HG03108 (cell line): ENCODE results near the gene MAB21L2.

Source experiments
- ATAC-seq: cut with Tn5 transposase; IDR thresholded peaks from one replicate; pipeline ENCODE4 v1.9.1; 2021; ENCODE audit warnings: moderate library complexity; ENCODE audit not compliant: unreplicated experiment

Gene MAB21L2

DNA sequence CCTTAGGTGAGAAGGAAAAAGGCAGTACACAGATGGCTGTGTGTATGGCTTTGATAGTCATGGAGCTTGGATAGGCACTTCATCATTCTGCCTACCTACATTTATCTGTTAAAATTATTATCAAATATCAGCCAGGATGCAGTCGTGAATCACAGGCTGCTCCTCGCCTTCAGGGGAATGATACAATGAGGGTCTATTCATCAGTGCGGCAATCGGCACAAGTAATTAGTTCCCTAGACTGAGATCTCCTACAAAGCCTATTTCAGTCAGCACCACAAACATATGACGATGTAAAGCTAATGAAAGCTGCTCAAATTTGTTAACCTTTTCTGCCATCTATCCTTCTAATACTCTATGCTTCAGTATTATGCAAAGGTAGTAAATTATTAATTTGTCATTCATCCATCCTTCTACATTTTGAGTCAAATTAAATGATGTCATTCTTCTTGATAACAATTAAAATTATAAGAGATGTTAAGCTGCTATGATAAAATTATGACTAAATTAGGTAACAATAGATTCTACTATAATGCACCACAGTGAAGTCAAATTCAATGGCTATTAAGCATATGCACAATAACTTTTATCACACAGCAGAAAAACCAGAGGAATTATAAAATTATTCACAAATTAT, 19.0 kb downstream of the MAB21L2 start:
- no peak for ATAC-seq

DNA sequence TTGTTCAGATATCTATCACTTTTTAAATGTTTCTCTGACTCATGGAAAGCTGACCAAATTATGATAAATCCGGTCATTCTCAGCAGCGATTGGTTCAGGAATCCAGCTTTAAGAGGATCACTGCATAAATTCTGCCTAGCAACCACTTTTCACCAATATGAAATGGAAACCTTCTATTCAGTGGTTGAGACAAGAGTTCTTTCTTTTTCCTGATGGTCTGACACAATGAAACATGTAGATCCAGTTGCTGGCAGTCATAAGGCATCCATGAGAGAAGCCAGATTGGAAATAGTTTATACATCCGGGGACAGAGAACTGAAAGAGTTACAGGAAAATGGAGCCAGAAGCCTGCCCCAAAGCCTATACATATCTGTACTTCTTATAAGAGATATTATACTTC, 27.2 kb downstream of the MAB21L2 start:
- no peak for ATAC-seq

DNA sequence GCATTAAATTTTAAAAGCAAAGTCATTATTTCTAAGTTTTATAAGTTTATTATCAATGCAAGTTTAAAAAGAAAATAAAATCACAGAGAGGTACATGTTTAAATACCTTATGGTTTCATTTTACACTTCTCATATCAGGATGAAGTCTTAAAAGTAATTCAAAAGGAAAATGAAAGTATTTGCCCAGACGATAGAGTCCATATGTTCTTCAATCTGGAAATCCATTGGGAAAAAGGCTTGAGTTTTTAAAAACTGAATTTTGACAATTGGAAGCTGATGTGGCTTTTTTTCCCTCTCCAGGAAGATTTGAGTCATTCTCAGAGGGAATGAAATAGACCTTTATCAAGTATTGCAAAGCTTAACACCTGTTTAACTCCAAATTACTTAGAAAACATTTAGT, 37.1 kb downstream of the MAB21L2 start:
- no peak for ATAC-seq

DNA sequence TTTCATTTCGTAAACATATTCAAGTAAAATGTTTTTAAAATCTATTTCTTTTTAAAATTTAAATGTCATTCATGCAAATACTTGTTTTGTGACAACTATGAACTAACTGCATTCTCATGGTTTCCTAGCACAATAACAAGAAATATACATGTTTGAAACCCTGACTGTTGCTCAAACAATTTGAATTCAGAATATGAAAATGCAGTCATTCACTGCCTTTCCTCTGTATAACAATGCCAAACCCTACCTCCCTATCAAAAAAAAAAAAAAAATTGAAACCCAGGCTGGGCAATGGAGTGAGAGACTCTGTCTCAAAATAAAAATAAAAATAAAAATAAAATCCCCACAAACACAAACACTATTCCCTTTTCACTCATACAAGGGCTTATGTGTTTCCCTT, 42.1 kb downstream of the MAB21L2 start:
- ATAC-seq, result no peak

DNA sequence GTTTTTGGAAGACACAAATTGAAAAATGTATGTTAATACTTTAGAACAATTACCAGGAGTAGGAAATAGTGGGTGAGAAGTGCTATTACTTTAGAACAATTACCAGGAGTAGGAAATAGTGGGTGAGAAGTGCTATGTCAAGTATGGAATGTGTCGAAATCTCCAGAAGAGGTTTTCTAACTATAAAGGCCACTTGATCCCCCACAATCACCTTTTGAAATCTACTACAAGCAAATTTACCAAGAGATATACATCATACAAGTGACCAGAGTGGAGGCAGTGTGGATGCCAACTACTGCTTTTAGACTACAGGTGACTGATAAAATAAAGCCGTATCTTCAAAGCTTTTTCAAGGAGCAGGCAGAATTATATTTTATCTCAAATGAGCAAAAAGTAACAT, 43.1 kb downstream of the MAB21L2 start:
- ATAC-seq, result no peak

DNA sequence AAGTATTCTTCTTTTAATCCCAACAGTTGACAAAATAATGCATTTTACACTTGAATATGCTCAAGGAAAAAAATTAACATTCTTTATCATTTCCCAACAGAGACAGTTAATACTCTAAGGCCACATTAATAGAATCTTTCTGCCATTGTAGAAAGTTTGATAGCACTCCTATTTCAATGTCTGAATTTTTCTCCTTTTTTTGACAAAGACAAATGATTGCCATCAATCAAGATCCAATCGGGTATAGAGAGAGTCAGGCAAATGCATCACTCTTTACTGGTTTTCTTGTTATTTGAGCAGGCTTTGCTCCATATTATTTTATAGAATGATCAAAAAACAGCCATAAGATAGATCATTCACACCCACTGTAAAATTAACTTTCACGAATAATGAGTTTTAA, 46.1 kb downstream of the MAB21L2 start:
- ATAC-seq, result no peak

DNA sequence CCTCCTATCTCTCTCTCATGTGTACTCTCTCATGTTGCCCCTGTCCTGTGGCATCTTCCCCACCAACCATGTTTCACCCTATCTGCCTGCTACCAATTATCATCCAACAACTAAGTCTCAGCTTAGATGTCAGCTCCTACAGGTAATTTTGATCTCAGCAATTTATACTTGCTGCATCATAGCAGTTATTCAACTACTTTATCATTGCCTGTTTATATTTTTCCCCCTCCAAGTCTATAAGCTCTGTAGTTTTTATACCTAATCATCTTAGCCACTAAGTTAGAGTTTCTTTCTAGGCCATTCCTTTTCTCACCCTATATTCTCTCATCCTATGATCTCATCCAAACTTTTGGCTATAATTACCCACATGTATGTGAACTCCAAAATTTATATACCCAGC, 50.7 kb downstream of the MAB21L2 start:
- ATAC-seq, result no peak
